ENCODE results near the gene VWC2.

VWC2 gene

GRCh38 chr7:49773218-49773935 is at the start of gene VWC2:
Gene VWC2, plus strand, starts transcription at chr7:49773638. Its CDS starts 1,798 bp downstream, at chr7:49775436.
- DNase-seq (ENCODE audit: low read depth, low spot score) = no peak

- no peak for DNase-seq (ENCODE audit: low read depth, low spot score)
Observed at GRCh38 chr7:49724071-49724470, 49.4 kb upstream of the VWC2 start.

GRCh38 chr7:49731836-49732235 is 41.6 kb upstream of the VWC2 start:
- DNase-seq (ENCODE audit: low read depth, low spot score) = no peak

GRCh38 chr7:49762666-49763065 is 10.8 kb upstream of the VWC2 start:
- no peak for DNase-seq (ENCODE audit: low read depth, low spot score)

GRCh38 chr7:49763791-49764190 is 9.6 kb upstream of the VWC2 start:
- DNase-seq (ENCODE audit: low read depth, low spot score) = no peak

- DNase-seq (ENCODE audit: low read depth, low spot score) = no peak
Observed at GRCh38 chr7:49766966-49767365, 6.5 kb upstream of the VWC2 start.

- no peak for DNase-seq (ENCODE audit: low read depth, low spot score)
Observed at GRCh38 chr7:49767719-49768118, 5.7 kb upstream of the VWC2 start.

- no peak for DNase-seq (ENCODE audit: low read depth, low spot score)
Observed at GRCh38 chr7:49768254-49768653, 5.2 kb upstream of the VWC2 start.

- no peak for DNase-seq (ENCODE audit: low read depth, low spot score)
Observed at GRCh38 chr7:49768835-49769234, 4.6 kb upstream of the VWC2 start.

GRCh38 chr7:49769285-49769857 is 4.1 kb upstream of the VWC2 start:
- no peak for DNase-seq (ENCODE audit: low read depth, low spot score)

- DNase-seq (ENCODE audit: low read depth, low spot score) = no peak
Observed at GRCh38 chr7:49770838-49771237, 2.6 kb upstream of the VWC2 start.

- DNase-seq (ENCODE audit: low read depth, low spot score) = no peak
Observed at GRCh38 chr7:49771427-49772176, 1.8 kb upstream of the VWC2 start.

GRCh38 chr7:49772916-49773217 is 571 bp upstream of the VWC2 start:
- no peak for DNase-seq (ENCODE audit: low read depth, low spot score)

GRCh38 chr7:49773936-49774458 is 559 bp downstream of the VWC2 start:
- no peak for DNase-seq (ENCODE audit: low read depth, low spot score)

GRCh38 chr7:49774459-49775064 is 1.1 kb downstream of the VWC2 start:
- DNase-seq (ENCODE audit: low read depth, low spot score) = no peak

GRCh38 chr7:49775065-49775948 is 1.9 kb downstream of the VWC2 start:
- DNase-seq (ENCODE audit: low read depth, low spot score) = no peak

- no peak for DNase-seq (ENCODE audit: low read depth, low spot score)
Observed at GRCh38 chr7:49775949-49776443, 2.6 kb downstream of the VWC2 start.

GRCh38 chr7:49776994-49777393 is 3.6 kb downstream of the VWC2 start:
- DNase-seq (ENCODE audit: low read depth, low spot score) = peak; percentile 50

- no peak for DNase-seq (ENCODE audit: low read depth, low spot score)
Observed at GRCh38 chr7:49778731-49779270, 5.4 kb downstream of the VWC2 start.

- DNase-seq (ENCODE audit: low read depth, low spot score) = no peak
Observed at GRCh38 chr7:49780953-49781352, 7.5 kb downstream of the VWC2 start.

GRCh38 chr7:49781996-49782395 is 8.6 kb downstream of the VWC2 start:
- no peak for DNase-seq (ENCODE audit: low read depth, low spot score)
